GM12875 (cell line): Measurements from ENCODE around the gene TNIK.

Experiments used
- H3K4me3 ChIP-seq: one replicate; pipeline ENCODE4 v1.5.1; 2011; ENCODE audit warnings: low read depth, low read length, control low read depth
- TF ChIP-seq, protein P1 (sequence below): IDR thresholded peaks from 2 replicates; pipeline ENCODE4 v1.5.1; 2011; ENCODE audit warnings: low read depth, mild to moderate bottlenecking, control low read depth, inconsistent platforms, low read length, moderate library complexity, borderline replicate concordance; ENCODE audit not compliant: insufficient read depth

The TNIK gene

DNA sequence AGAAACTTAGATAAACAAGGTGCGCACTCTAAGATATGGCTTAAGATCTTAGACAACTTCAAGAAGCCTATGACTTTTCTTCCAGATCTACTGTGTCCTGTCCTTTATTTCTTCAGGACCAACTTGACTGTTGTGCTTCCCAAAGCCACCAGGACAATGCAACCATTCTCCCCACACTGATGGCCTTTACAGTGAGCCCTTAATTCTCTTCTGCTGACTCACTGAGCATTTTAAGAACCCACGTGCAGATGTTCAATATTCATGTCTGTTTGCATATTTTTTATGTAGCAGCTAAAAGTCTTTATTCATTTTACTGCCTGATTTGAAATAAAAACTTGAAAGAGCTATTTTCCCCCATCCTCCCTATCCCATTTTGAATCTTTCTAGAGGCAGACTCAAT is 330.4 kb downstream of the TNIK start:
- TF ChIP-seq, protein P1, sequence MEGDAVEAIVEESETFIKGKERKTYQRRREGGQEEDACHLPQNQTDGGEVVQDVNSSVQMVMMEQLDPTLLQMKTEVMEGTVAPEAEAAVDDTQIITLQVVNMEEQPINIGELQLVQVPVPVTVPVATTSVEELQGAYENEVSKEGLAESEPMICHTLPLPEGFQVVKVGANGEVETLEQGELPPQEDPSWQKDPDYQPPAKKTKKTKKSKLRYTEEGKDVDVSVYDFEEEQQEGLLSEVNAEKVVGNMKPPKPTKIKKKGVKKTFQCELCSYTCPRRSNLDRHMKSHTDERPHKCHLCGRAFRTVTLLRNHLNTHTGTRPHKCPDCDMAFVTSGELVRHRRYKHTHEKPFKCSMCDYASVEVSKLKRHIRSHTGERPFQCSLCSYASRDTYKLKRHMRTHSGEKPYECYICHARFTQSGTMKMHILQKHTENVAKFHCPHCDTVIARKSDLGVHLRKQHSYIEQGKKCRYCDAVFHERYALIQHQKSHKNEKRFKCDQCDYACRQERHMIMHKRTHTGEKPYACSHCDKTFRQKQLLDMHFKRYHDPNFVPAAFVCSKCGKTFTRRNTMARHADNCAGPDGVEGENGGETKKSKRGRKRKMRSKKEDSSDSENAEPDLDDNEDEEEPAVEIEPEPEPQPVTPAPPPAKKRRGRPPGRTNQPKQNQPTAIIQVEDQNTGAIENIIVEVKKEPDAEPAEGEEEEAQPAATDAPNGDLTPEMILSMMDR: no peak
- H3K4me3 ChIP-seq: no peak overlapping the region

DNA sequence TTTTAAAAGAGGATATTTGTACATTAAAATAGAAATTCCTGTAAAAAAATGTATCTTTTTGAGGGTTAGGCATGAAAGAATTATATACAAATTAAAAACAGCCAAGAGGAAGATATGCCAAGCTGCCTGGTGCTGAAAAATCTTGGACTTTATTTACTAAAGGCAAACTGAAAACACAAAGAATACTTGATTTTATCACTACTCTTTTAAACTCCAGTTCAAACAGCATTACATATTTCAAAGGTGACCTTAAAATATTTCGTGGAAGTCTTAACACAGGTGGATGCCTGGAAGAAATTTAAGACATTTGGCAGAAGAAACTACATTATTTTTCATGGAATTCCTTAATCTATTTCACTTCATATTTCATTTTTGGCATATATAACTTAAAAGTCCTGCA is 332.6 kb downstream of the TNIK start:
- TF ChIP-seq, protein P1: no peak
- no peak overlapping the region for H3K4me3 ChIP-seq

DNA sequence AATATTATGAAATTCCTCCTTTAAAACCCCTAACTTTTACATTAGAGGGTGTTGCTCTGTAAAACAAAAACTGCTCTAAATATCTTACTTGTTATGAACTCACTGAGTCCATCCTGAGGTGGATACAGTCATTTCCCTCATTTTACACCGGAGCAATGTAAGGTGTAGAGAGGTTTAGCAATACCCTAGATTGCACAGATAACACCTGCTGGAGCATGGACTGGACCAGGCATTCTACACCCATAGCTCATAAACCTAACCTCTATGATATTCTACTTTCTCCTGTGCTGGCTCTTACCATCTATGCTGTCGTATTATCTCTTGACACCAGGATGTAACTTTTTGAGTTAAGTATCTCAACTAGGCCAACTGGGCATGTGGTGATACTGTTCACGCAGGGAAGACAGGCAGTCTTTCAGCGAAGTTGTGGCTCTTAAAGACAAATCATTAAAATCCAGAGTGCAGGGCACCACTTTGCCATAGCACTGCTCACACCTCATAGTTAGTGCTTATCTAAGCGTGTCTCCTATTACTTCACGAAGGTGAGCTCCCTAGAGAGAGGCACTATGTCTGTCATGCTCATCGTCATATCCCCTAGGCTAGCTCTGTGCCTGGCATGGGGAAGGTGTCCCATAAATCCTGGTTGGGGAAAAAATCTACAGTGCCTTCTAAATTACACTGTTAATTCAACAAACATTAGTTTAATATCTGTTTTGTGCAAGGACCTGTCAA is 333.6 kb downstream of the TNIK start:
- H3K4me3 ChIP-seq: no peak overlapping the region
- TF ChIP-seq, protein P1: no peak

DNA sequence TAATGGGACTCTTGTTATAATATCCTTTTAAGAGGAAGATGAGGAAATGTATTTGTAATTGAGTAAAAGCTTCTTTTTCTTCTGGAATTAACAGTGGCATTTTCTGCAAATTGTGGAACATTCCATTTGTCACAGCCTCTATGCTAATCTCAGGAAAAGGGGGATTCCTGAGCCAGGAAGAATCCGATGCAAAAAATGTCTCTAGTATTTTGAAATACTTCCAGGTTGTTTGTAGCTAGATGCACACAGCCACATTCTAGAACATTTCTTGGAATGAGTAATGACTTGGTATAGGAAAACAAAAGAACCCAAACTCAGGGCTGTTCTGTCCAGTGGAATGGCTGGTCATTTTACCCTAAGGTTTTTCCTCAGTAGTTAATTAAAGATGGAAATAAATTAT is 335.2 kb downstream of the TNIK start:
- no peak overlapping the region for H3K4me3 ChIP-seq
- TF ChIP-seq, protein P1: no peak

DNA sequence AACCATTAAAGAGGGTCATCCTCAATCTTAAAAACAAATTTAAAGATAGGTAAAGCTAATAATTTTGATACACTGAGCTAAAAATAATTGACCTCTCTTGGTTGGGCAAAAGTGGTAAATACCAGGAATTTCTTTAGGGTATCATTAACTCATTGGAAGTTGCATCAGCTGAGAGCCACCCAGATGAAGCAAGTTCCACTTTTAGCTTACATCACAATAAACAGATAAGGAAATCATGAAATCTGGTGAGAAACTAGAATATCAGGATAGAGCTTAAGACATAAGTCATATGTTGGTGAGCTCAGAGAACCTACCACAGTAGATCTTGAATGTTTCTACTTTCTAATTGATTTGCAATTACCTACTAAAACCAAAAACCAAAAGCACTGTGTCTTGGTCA is 336.3 kb downstream of the TNIK start:
- TF ChIP-seq, protein P1: no peak
- no peak overlapping the region for H3K4me3 ChIP-seq

DNA sequence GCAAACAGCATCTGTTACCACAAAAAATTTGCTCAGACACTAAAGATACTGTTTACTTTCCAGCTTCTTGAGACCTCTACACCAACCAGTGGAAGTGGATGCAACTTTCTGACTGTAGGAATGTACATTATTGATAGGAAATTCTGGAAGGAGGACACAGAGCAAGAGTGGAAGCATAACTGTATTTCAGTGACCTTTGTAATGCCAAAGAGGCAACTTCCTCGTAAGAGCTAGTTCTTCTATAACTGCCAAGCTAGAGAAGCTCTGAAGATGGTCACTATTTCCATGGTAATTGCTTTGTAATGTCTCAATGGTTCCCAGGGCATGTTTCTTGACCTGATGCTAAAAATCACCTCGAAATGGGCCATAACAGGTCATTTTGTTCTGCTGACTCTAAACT is 337.3 kb downstream of the TNIK start:
- TF ChIP-seq, protein P1: no peak
- H3K4me3 ChIP-seq: no peak overlapping the region

DNA sequence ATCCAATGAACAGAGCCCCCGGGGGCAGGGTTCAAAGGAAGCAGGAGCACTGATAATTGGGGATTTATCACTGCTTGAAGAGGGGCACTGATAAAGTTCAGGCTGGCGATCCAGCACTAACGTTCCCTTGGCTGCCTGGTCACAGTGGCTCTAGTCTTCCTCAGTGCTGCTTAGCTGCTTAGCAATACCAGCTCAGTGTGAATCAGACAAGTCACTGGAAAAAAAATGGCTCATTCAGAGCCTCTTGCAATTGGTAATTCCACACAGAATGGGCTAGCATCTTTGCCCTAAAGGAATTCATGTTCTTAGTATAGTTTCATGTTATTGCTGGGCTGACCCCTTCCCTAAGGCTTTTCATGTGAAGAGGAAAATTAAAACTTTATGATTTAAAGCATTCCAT is 338.0 kb downstream of the TNIK start:
- TF ChIP-seq, protein P1: no peak

More for the DNA sequence above, 338.0 kb downstream of the TNIK start:
- H3K4me3 ChIP-seq: no peak overlapping the region
